Kidney (tissue), 14 donors: ENCODE results near the gene PLEKHG4. TPM values are rescaled to one million over a fixed set of nuclear protein-coding genes. Genes with fewer than 3 reads are reported as not detected.

Experiments used
- DNase-seq, 5 donors: peaks; one replicate each; pipeline ENCODE4 v3.0.0-alpha.2; 2013 to 2020
- FAIRE-seq: peaks from 2 replicates; lab custom pipeline; 2012; peaks lifted over from hg19 to GRCh38; lab: Jason Lieb, UNC
- H3K27ac ChIP-seq, 2 donors: one replicate each; pipeline ENCODE4 v1.7.0; 2013; ENCODE audit warnings: low read depth in 2 of 2, low read length in 2 of 2, inconsistent platforms in 1 of 2
- H3K27me3 ChIP-seq: one replicate; pipeline ENCODE4 v1.7.1; 2013; ENCODE audit warnings: low read length, inconsistent platforms; ENCODE audit not compliant: control insufficient read depth, insufficient read depth
- H3K36me3 ChIP-seq, 3 donors: one replicate each; pipeline versions ENCODE4 v1.7.0 to v1.7.1; 2013; ENCODE audit warnings: low read length in 3 of 3, control low read depth in 1 of 3, inconsistent platforms in 1 of 3; ENCODE audit not compliant: insufficient read depth in 3 of 3, control insufficient read depth in 2 of 3
- H3K4me1 ChIP-seq, 3 donors: one replicate each; pipeline versions ENCODE4 v1.7.0 to v1.7.1; 2013; ENCODE audit warnings: low read length in 3 of 3, inconsistent platforms in 1 of 3, low read depth in 1 of 3; ENCODE audit not compliant: control insufficient read depth in 2 of 3, insufficient read depth in 2 of 3
- H3K4me3 ChIP-seq, 3 donors: one replicate each; pipeline versions ENCODE4 v1.7.0 to v1.8.1; 2013; ENCODE audit warnings: low read length in 3 of 3, control low read depth in 1 of 3, inconsistent platforms in 1 of 3
- H3K9ac ChIP-seq, 3 donors: one replicate each; pipeline versions ENCODE4 v1.7.0 to v1.7.1; 2013; ENCODE audit warnings: low read length in 3 of 3, control low read depth in 1 of 3, inconsistent platforms in 1 of 3
- H3K9me3 ChIP-seq, 3 donors: one replicate each; pipeline versions ENCODE4 v1.7.0 to v1.7.1; 2013; ENCODE audit warnings: low read length in 3 of 3, control low read depth in 1 of 3, inconsistent platforms in 1 of 3; ENCODE audit not compliant: control insufficient read depth in 2 of 3, insufficient read depth in 1 of 3
- CTCF ChIP-seq: IDR thresholded peaks from 3 replicates; pipeline ENCODE4 v1.5.1; 2012; ENCODE audit warnings: mild to moderate bottlenecking, moderate library complexity, borderline replicate concordance; ENCODE audit not compliant: insufficient read depth; ENCODE audit errors: extremely low read depth
- intact Hi-C: fragments of 100-400 bp; cut with DNase I; formaldehyde crosslinking; loops from one replicate; pipeline ENCODE4 v1.11.1; 2022
- polyA plus RNA-seq: library from polyadenylated mRNA; stranded (reverse); fragments of 350-450 nt; fragmentation: Illumina TruSeq; extraction: RNeasy Lipid Tissue Mini Kit (QIAGEN cat#74804); gene quantifications from one replicate; pipeline ENCODE4 v1.2.3, GENCODE V29; 2014; ENCODE audit warnings: low read depth, low replicate concordance; ENCODE audit not compliant: insufficient read depth
- total RNA-seq: library from RNA; stranded (reverse); fragmentation: NEBNext Ultra II Directional; extraction: Animal tissue kit (Norgen Biotek cat#: 25700); gene quantifications from one replicate; pipeline ENCODE4 v1.2.1, GENCODE V29; 2021
- donor health status: control.
- donor health status: control.
- donor health status: control.
- donor health status: control.
- donor health status: control.
- donor health status: DM: yes; HTN: yes; CAD: no.
- donor health status: Normal renal cell carcinoma (clear cell type).

Gene PLEKHG4
- total and polyA plus RNA-seq, 2 donors from 2014 or later, result 2.6 to 10.1 TPM

GRCh38 chr16:67241008-67241900 is 38.1 kb upstream of the PLEKHG4 start:
- no peak for TF ChIP-seq CTCF
- Histone ChIP-seq H3K27ac (peak overlapping the region; percentile 43 to 78), H3K9me3 (no peaks in the 10 kb centered on the region), H3K4me1 (peaks cover 0 to 27% (median 9%) of the 10 kb centered on the region in 3 donors), H3K36me3 (peaks cover 0 to 21% (median 12%) of the 10 kb centered on the region in 3 donors), H3K9ac (no peak overlapping the region), H3K27me3 (no peaks in the 10 kb centered on the region), H3K4me3 (peak overlapping the region in 1 of 3 donors; percentile 12)
- DNase-seq (peak in 1 of 5 donors; percentile 92), FAIRE-seq (no peak)
- intact Hi-C loops, result no loop called here

- H3K9ac ChIP-seq, result no peak overlapping the region
- no peak for FAIRE-seq
Measured at GRCh38 chr16:67242138-67242730, 37.1 kb upstream of the PLEKHG4 start.

GRCh38 chr16:67243481-67243880 is 35.9 kb upstream of the PLEKHG4 start:
- Histone ChIP-seq H3K4me1 (peaks cover 0 to 29% (median 9%) of the 10 kb centered on the region in 3 donors), H3K9me3 (no peaks in the 10 kb centered on the region), H3K27ac (peak overlapping the region; percentile 83 to 85), H3K36me3 (peaks cover 0 to 4% (median 3%) of the 10 kb centered on the region in 3 donors), H3K4me3 (no peak overlapping the region), H3K27me3 (no peaks in the 10 kb centered on the region), H3K9ac (peak overlapping the region in 1 of 3 donors; percentile 34)
- intact Hi-C loops, result no loop called here
- FAIRE-seq (no peak), DNase-seq (peak in 2 of 5 donors; percentile 26 to 58)
- no peak for TF ChIP-seq CTCF

More at GRCh38 chr16:67242138-67242730, 37.1 kb upstream of the PLEKHG4 start:
- intact Hi-C loops, result no loop called here
- TF ChIP-seq CTCF, result no peak
- Histone ChIP-seq H3K4me1 (peaks cover 0 to 27% (median 9%) of the 10 kb centered on the region in 3 donors), H3K27me3 (no peaks in the 10 kb centered on the region), H3K36me3 (peaks cover 0 to 16% (median 9%) of the 10 kb centered on the region in 3 donors), H3K9me3 (no peaks in the 10 kb centered on the region), H3K27ac (peak overlapping the region; percentile 16 to 67), H3K4me3 (no peak overlapping the region)
- peak in 2 of 5 donors; percentile 24 to 49 for DNase-seq
